HepG2 (cell line): ENCODE measurements around the gene SEMA3G. TPM values are rescaled to one million over a fixed set of nuclear protein-coding genes. Genes with fewer than 3 reads are reported as not detected.

Source experiments
- ATAC-seq: fragments of 200-7000 bp; cut with Tn5 transposase; 3 replicates; pipeline ENCODE4 v1.9.1; 2020; ENCODE audit warnings: mild to moderate bottlenecking, moderate library complexity
- BruUV-seq: library from RNA; stranded (reverse); fragments of 400-500 nt; replicated peaks from 2 replicates; lab custom pipeline; 2021; lab: Mats Ljungman, UMichigan
- CTCF ChIA-PET: fragments of 300-600 bp; formaldehyde crosslinking; extraction: SDS; loops from one replicate; lab custom pipeline; 2021; ENCODE audit warnings: low total read pairs, inconsistent platforms, low intra/inter-chr PET ratio; lab: Yijun Ruan, JAX
- POLR2A ChIA-PET: fragments of 350-600 bp; sonication (Branson Sonifier 250); formaldehyde crosslinking; loops from one replicate; lab custom pipeline; 2020; ENCODE audit warnings: antibody characterized with exemption, inconsistent platforms; lab: Yijun Ruan, JAX
- DNase-seq: peaks from one replicate; pipeline ENCODE4 v3.0.0-alpha.2; 2015; ENCODE audit warnings: low spot score
- FAIRE-seq: peaks from 3 replicates; lab custom pipeline; 2011; peaks lifted over from hg19 to GRCh38; lab: Jason Lieb, UNC
- H2AFZ ChIP-seq: one replicate; pipeline ENCODE4 v1.6.1; 2011; ENCODE audit warnings: low read length, inconsistent platforms
- H3K27ac ChIP-seq: fragments of 300-600 bp; 3 replicates; pipeline ENCODE4 v1.8.0; 2011; ENCODE audit warnings: mixed run types, mild to moderate bottlenecking, mixed read lengths, low read length, inconsistent platforms; ENCODE audit not compliant: insufficient read depth; ENCODE audit errors: extremely low read length
- H3K27me3 ChIP-seq, 2 experiments: fragments of 200-600 bp in 1 of 2; 2 replicates in 1 of 2; 3 replicates in 1 of 2; pipeline versions ENCODE4 v1.6.0 to v1.8.0; 2011; ENCODE audit warnings: low read length in 2 of 2, mild to moderate bottlenecking in 2 of 2, moderate library complexity in 2 of 2, inconsistent platforms in 1 of 2; ENCODE audit not compliant: insufficient read depth in 2 of 2, control insufficient read depth in 1 of 2
- H3K36me3 ChIP-seq, 2 experiments: fragments of 200-600 bp in 1 of 2; replicated peaks in 1 of 2; 2 replicates in 1 of 2; 3 replicates in 1 of 2; pipeline versions ENCODE4 v1.5.1 to v1.8.0; 2011; ENCODE audit warnings: low read length in 2 of 2, inconsistent platforms in 1 of 2; ENCODE audit not compliant: insufficient read depth in 2 of 2, control insufficient read depth in 1 of 2
- H3K4me1 ChIP-seq: 2 replicates; pipeline ENCODE4 v1.5.1; 2012; ENCODE audit warnings: low read length, inconsistent platforms; ENCODE audit not compliant: insufficient read depth
- H3K4me2 ChIP-seq: 2 replicates; pipeline ENCODE4 v1.6.0; 2011; ENCODE audit warnings: low read depth, low read length, inconsistent platforms
- H3K4me3 ChIP-seq, 3 experiments: fragments of 200-600 bp in 1 of 3; sonication (generic), shearing (Covaris generic) in 1 of 3; replicated peaks in 1 of 3; 2 replicates each; pipeline ENCODE4 v1.5.1; 2011 to 2016; ENCODE audit warnings: low read length in 3 of 3, inconsistent platforms in 2 of 3, low read depth in 2 of 3, mild to moderate bottlenecking in 2 of 3, control low read depth in 1 of 3, mixed read lengths in 1 of 3; ENCODE audit not compliant: insufficient read depth in 1 of 3
- H3K79me2 ChIP-seq: one replicate; pipeline ENCODE4 v1.6.1; 2011; ENCODE audit warnings: low read length, inconsistent platforms; ENCODE audit not compliant: insufficient read depth
- H3K9ac ChIP-seq: 2 replicates; pipeline ENCODE4 v1.6.0; 2011; ENCODE audit warnings: mild to moderate bottlenecking, low read depth, low read length, inconsistent platforms; ENCODE audit not compliant: insufficient read depth
- H3K9me3 ChIP-seq: 2 replicates; pipeline ENCODE4 v1.5.1; 2012; ENCODE audit warnings: mild to moderate bottlenecking, low read length
- H4K20me1 ChIP-seq: 2 replicates; pipeline ENCODE4 v1.6.0; 2011; ENCODE audit warnings: inconsistent platforms, mild to moderate bottlenecking, low read length, moderate library complexity; ENCODE audit not compliant: insufficient read depth
- AKAP8 ChIP-seq: sonication (generic); formaldehyde crosslinking; IDR thresholded peaks from 2 replicates; pipeline ENCODE4 v1.5.1; 2020; ENCODE audit warnings: mild to moderate bottlenecking, missing genetic modification reagents
- CREM ChIP-seq, 2 experiments: sonication (generic) in 1 of 2; formaldehyde crosslinking in 1 of 2; IDR thresholded peaks; 2 replicates each; pipeline versions ENCODE4 v1.4.0 to v1.6.1; 2016 to 2020; ENCODE audit warnings: antibody characterized with exemption in 1 of 2, mild to moderate bottlenecking in 1 of 2, missing genetic modification reagents in 1 of 2
- SOX6 ChIP-seq, 2 experiments: fragments of 450-650 bp in 1 of 2; sonication (generic) in 1 of 2; formaldehyde crosslinking in 1 of 2; IDR thresholded peaks; 2 replicates each; pipeline versions ENCODE4 v1.4.0 to v1.6.1; 2017 to 2020; ENCODE audit warnings: antibody characterized with exemption in 1 of 2, mild to moderate bottlenecking in 1 of 2, missing genetic modification reagents in 1 of 2
- ZC3H13 ChIP-seq: sonication (generic); formaldehyde crosslinking; IDR thresholded peaks from 2 replicates; pipeline ENCODE4 v1.8.1; 2023; ENCODE audit warnings: mild to moderate bottlenecking, missing genetic modification reagents, moderate library complexity
- ZNF430 ChIP-seq: sonication (generic); formaldehyde crosslinking; IDR thresholded peaks from 2 replicates; pipeline ENCODE4 v1.9.0; 2021; ENCODE audit warnings: mild to moderate bottlenecking, missing genetic modification reagents
- ZNF605 ChIP-seq: sonication (generic); formaldehyde crosslinking; IDR thresholded peaks from 2 replicates; pipeline ENCODE4 v1.8.0; 2022; ENCODE audit warnings: mild to moderate bottlenecking, missing genetic modification reagents
- WGBS: methylation state at CpG from one replicate; pipeline ENCODE4 v1.1.6; 2017; ENCODE audit warnings: low lambda C conversion rate; 5-methylcytosine and 5-hydroxymethylcytosine counted together
- in situ Hi-C: cut with HindIII; loops from 2 replicates; pipeline ENCODE4 v1.10.0; 2017; ENCODE audit warnings: low pct_unique_long_range_greater_than_20kb; ENCODE audit not compliant: extremely low pct_ligation_motif_present
- intact Hi-C: fragments of 100-400 bp; cut with micrococcal nuclease; formaldehyde crosslinking; loops from one replicate; pipeline ENCODE4 v1.10.0; 2022; ENCODE audit not compliant: unreplicated experiment
- polyA plus RNA-seq, 8 experiments: library from polyadenylated mRNA; depleted of rRNA in 3 of 8; stranded (reverse) in 7 of 8; unstranded in 1 of 8; fragments of >200 nt; fragmentation: Illumina TruSeq in 4 of 8; extraction: Trizol in 4 of 8; gene quantifications; 2 replicates each; pipeline versions ENCODE4 v1.2.1 to v1.2.3, GENCODE V29; 2011 to 2016; ENCODE audit warnings: low read depth in 4 of 8, missing spikeins in 1 of 8, mixed read lengths in 1 of 8; ENCODE audit not compliant: insufficient read depth in 1 of 8
- total RNA-seq, 5 experiments: library from RNA; depleted of rRNA; stranded (reverse); fragments of >200 nt; fragmentation: Illumina TruSeq; extraction: Trizol; gene quantifications; 2 replicates each; pipeline ENCODE4 v1.2.3, GENCODE V29; 2016; ENCODE audit warnings: low read depth in 1 of 5
- TF ChIP-seq, protein P1 (sequence below): sonication (generic); formaldehyde crosslinking; IDR thresholded peaks from 2 replicates; pipeline ENCODE4 v1.4.0; 2020; ENCODE audit warnings: missing genetic modification reagents
- TF ChIP-seq, protein P2 (sequence below): sonication (generic); formaldehyde crosslinking; IDR thresholded peaks from 2 replicates; pipeline ENCODE4; 2020; ENCODE audit warnings: missing genetic modification reagents, mild to moderate bottlenecking, borderline replicate concordance
- TF ChIP-seq, protein P3 (sequence below): sonication (generic); formaldehyde crosslinking; IDR thresholded peaks from 2 replicates; pipeline ENCODE4 v1.5.0; 2020; ENCODE audit warnings: missing genetic modification reagents

The SEMA3G gene
- total and polyA plus RNA-seq, 2 of the 13 experiments (the other 11 are each of a cell fraction or from before 2014, with no cell fraction given), result 6.1 to 8.3 TPM

DNA sequence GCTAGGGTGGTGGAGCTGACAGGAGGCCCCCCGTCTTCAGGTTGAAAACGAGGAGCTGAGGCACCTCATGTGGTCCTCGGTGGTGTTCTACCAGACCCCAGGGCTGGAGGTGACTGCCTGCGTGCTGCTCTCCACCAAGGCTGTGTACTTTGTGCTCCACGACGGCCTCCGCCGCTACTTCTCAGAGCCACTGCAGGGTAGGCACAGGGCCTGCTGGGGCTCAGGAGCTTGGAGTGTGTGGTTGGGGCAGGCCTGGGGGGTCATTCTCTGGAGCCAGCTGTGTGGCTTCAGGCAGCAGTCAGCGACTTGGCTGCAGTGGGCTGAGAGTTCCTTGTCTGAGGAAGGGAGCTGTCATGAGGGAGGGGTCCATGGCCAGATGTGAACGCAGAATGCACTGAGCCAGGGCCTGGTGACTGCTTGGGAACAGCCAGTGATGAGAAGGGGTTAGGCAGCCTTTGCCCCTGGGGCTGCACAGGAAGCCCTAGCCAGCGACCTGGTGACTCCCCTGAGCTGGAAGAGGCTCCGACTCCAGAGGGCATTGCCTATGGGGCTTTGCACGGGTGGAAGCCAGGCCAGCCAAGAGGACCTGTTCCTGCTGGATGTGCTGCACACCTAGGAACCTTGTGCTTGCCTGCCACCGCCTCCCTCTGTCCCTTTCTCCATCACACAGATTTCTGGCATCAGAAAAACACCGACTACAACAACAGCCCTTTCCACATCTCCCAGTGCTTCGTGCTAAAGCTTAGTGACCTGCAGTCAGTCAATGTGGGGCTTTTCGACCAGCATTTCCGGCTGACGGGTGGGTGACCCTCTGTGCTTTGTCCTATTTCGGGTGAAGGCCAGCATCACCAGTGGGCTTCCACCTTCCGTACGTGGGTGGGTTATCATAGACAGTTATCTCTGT, 45.4 kb upstream of the SEMA3G start (continued):
- TF ChIP-seq, protein P1, sequence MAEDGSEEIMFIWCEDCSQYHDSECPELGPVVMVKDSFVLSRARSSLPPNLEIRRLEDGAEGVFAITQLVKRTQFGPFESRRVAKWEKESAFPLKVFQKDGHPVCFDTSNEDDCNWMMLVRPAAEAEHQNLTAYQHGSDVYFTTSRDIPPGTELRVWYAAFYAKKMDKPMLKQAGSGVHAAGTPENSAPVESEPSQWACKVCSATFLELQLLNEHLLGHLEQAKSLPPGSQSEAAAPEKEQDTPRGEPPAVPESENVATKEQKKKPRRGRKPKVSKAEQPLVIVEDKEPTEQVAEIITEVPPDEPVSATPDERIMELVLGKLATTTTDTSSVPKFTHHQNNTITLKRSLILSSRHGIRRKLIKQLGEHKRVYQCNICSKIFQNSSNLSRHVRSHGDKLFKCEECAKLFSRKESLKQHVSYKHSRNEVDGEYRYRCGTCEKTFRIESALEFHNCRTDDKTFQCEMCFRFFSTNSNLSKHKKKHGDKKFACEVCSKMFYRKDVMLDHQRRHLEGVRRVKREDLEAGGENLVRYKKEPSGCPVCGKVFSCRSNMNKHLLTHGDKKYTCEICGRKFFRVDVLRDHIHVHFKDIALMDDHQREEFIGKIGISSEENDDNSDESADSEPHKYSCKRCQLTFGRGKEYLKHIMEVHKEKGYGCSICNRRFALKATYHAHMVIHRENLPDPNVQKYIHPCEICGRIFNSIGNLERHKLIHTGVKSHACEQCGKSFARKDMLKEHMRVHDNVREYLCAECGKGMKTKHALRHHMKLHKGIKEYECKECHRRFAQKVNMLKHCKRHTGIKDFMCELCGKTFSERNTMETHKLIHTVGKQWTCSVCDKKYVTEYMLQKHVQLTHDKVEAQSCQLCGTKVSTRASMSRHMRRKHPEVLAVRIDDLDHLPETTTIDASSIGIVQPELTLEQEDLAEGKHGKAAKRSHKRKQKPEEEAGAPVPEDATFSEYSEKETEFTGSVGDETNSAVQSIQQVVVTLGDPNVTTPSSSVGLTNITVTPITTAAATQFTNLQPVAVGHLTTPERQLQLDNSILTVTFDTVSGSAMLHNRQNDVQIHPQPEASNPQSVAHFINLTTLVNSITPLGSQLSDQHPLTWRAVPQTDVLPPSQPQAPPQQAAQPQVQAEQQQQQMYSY (CRISPR knock-in tag), result no peak
- no peak for TF ChIP-seq SOX6 (IDR thresholded peaks at IDR 0.05)
- TF ChIP-seq SOX6 (CRISPR knock-in tag; IDR thresholded peaks at IDR 0.05), result no peak
- no peak for TF ChIP-seq ZNF430 (CRISPR knock-in tag)
- TF ChIP-seq ZNF605 (CRISPR knock-in tag), result no peak
- no peak for TF ChIP-seq CREM (IDR thresholded peaks at IDR 0.05)
- TF ChIP-seq CREM (CRISPR knock-in tag; IDR thresholded peaks at IDR 0.05), result no peak
- no peak for TF ChIP-seq AKAP8 (CRISPR knock-in tag)

DNA sequence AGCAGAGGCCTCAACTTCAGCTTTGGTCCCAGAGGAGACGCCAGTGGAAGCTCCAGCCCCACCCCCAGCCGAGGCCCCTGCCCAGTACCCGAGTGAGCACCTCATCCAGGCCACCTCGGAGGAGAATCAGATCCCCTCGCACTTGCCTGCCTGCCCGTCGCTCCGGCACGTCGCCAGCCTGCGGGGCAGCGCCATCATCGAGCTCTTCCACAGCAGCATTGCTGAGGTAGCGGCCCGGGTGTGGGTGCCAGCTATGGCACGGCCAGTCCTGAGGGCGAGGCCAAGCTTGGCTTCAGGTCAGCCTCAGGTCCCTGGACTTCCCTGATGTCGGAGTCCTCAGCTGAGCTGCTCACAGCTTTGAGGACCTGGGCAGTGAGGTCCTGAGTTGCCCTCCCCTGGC, 44.5 kb upstream of the SEMA3G start:
- H3K27me3 ChIP-seq, result no peaks in the 10 kb centered on the region
- no TSS peak for BruUV-seq
- no peaks in the 10 kb centered on the region for H3K9me3 ChIP-seq
- in situ Hi-C loops (no loop called here), intact Hi-C loops (no loop called here)
- H3K9ac ChIP-seq, result no peak overlapping the region
- whole genome bisulfite sequencing, result 94% methylated on average over 6 of the region's 18 CpGs
- ChIA-PET CTCF (no interaction called here), POLR2A (no interaction called here)
- H2AFZ ChIP-seq, result no peak overlapping the region
- H3K4me1 ChIP-seq, result no peaks in the 10 kb centered on the region
- no peaks in the 10 kb centered on the region for H3K79me2 ChIP-seq
- ATAC-seq (no peak), FAIRE-seq (no peak), DNase-seq (no peak)
- H3K4me3 ChIP-seq, result no peak overlapping the region
- TF ChIP-seq, protein P2, sequence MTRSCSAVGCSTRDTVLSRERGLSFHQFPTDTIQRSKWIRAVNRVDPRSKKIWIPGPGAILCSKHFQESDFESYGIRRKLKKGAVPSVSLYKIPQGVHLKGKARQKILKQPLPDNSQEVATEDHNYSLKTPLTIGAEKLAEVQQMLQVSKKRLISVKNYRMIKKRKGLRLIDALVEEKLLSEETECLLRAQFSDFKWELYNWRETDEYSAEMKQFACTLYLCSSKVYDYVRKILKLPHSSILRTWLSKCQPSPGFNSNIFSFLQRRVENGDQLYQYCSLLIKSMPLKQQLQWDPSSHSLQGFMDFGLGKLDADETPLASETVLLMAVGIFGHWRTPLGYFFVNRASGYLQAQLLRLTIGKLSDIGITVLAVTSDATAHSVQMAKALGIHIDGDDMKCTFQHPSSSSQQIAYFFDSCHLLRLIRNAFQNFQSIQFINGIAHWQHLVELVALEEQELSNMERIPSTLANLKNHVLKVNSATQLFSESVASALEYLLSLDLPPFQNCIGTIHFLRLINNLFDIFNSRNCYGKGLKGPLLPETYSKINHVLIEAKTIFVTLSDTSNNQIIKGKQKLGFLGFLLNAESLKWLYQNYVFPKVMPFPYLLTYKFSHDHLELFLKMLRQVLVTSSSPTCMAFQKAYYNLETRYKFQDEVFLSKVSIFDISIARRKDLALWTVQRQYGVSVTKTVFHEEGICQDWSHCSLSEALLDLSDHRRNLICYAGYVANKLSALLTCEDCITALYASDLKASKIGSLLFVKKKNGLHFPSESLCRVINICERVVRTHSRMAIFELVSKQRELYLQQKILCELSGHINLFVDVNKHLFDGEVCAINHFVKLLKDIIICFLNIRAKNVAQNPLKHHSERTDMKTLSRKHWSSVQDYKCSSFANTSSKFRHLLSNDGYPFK (CRISPR knock-in tag), result no peak
- TF ChIP-seq ZC3H13 (CRISPR knock-in tag), result 0 out of 2 replicates have a peak, but pooled peaks have one; percentile 12
- TF ChIP-seq, protein P3, sequence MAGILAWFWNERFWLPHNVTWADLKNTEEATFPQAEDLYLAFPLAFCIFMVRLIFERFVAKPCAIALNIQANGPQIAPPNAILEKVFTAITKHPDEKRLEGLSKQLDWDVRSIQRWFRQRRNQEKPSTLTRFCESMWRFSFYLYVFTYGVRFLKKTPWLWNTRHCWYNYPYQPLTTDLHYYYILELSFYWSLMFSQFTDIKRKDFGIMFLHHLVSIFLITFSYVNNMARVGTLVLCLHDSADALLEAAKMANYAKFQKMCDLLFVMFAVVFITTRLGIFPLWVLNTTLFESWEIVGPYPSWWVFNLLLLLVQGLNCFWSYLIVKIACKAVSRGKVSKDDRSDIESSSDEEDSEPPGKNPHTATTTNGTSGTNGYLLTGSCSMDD (CRISPR knock-in tag), result no peak
- no peak overlapping the region for H3K4me2 ChIP-seq
- no peaks in the 10 kb centered on the region; the same call in 1 of the 2 replicates for H4K20me1 ChIP-seq
- peaks cover 18 to 41% of the 10 kb centered on the region in 2 experiments for H3K36me3 ChIP-seq
- no peak overlapping the region for H3K27ac ChIP-seq
